NK-92 (cell line): Measurements from ENCODE around the gene CSK.
"Not testable (repeated sequence)": the region's sequence is repeated elsewhere in the genome, so short reads cannot be mapped to it uniquely, and the experiment has no call there.

ENCODE experiments used
- DNase-seq: peaks from one replicate; lab custom pipeline; 2025; ENCODE audit not compliant: unreplicated experiment; lab: John Stamatoyannopoulos, UW

Gene CSK

GRCh38 chr15:74770211-74770903 lies 11.5 kb upstream of the CSK start:
- no peak for DNase-seq

DNA sequence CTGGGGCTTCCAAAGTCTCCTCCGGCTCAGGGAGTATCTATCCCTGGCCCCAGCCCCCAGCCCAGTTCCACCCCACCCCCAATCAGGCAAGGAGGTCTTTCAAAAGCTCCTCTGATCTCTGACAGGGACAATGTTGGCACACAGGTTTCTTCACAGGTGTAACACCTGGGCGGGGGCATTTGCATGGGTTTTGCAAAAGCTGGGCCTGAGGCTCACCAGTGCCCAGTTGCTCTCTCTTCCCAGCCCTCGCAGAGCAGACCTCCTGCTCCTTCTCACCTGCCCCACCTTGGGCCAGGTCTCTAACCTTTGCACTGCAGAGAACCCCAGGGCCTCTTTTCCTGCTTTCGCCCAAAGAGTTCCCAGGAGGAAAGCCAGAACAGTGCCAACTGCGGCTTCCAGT lies 8.6 kb upstream of the CSK start:
- DNase-seq: no peak

GRCh38 chr15:74773731-74774252 lies 8.1 kb upstream of the CSK start:
- no peak for DNase-seq

DNA sequence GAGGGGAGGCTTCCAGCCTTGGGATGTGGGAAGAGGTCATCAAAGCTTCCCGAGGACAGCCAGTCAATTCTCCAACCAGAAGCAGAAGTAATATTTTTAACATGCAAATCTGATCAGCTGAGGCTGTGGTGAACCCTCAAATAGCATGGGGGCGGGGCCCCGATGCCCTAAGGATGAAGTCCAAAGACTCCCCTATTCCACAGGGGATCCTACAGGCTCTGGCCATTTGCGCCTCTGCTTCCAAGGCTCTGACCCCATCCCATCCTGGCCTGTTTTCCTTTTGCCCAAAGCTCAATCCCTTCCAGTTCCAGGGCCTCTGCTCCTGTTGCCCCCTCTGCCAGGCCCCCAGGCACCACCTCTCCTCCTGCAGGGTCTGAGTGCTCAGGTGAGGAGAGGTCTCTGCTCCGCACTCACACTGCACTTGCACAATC lies 6.7 kb upstream of the CSK start:
- DNase-seq: no peak

- no peak for DNase-seq
Observed at GRCh38 chr15:74775894-74776293, 6.0 kb upstream of the CSK start.

DNA sequence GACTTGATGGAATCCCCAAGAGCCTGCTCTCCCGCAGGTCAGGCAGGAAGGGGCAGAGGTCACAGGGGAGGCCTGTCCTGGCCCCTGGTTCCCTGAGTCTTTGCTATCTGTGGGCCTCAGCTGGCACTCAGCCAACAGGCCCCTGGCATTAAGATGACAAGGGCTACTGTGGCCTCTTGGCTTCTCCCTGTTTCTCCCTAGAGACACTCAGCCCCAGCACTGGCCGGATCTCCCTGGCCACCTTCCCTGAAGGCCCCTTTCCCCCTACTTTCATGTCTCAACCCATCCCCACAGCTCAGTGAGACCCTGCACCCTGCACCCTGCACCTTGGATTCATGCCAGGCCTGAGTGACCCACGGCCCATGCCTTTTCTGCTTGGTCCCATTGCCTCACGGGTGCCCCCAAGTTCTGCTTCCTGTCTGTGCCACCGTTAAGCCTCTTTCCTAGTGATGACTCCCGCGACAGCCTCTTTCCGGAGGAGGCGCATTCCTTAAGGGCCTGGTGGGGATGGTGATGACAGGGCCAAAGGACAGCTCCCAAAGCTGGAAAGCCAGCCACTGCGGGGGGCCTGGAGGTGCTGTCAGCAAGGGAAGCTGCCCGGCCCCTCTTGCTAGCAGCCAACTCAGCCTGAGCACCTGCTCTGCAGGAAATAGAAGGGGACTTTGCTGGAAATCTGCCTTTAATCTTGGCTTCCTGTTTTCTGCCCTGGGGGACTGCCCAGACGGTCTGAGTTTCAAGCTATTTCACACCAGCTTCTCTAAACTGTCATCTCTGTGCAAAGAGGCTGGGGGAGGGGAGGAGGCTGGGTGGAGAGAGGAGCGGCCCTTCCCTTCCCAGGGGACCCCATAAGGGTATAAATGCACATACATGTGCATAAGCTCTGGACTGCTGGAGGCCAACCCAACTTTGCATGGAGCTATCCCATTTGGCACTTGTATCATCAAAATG lies 4.8 kb upstream of the CSK start:
- DNase-seq: no peak

DNA sequence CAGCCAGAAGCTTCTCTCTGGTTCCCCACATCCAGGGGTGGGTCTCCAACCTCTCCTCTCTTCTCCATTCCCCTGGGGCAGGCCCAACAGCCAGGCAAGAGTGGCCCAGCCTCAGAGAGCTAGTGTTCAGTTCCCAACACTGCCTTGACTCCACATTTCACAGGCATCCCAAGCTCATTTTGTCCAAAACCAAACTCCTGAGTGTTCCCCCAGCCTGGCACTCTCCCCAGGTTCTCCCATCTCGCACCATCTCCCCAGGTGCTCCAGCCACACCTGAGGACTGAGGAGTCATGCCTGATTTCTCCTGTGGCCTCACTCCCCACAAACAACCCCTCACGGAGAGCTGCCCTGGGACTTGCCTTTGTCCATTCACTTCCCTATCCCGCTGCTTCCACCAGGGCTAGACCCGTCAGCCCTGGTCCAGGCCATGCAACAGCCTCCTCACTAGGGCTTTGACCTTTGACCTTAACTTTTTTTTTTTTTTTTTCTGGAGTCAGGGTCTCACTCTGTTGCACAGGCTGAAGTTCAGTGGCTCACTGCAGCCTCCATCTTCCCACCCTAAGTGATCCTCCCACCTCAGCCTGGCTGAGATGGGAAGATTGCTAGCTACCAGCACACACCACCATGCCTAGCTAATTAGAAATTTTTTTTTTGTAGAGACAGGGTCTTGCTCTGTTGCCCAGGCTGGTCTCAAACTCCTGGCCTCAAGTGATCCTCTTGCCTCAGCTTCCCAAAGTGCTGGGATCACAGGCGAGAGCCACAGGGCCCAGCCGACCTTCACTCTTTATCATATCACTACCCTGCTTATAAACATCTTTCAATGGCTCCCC lies 3.9 kb upstream of the CSK start:
- no peak for DNase-seq

DNA sequence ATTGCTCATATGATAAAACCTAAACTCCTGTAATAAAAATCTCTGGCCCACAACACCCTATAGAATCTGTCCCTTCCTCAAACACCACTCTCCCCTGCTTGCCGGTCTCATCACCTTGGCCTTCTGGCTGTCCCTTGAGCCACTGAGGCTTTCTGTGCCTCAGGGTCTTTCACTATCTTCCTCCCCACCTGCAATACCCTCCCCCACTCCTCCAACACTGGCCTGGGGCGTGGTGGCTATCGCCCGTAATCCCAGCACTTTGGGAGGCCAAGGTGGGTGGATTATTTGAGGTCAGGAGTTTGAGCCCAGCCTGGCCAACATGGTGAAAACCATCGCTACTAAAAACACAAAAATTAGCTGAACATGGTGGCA lies 3.3 kb upstream of the CSK start:
- DNase-seq: no peak

DNA sequence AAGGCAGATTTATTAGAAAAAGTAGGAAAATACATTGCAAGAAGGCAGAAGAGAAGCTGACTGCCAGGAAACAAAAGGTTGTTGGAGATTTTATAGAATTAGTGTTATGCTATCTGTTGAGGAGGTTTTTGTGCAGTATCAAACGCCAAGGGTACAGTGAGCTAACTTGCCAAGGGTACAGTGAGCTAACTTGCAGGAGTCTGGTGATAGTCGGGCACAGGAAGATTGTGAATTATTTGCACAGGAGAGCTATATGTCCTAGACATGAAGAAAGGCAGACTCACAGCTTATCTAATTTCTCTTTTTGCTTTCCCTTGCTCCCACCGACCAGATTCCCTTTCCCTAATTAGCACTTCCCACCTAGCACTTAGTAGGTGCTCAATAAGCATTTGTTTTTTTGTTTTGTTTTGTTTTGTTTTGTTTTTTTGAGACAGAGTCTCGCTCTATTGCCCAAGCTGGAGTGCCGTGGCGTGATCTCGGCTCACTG lies 2.7 kb upstream of the CSK start:
- no peak for DNase-seq

- no peak for DNase-seq
Observed at GRCh38 chr15:74780523-74781430, 1.1 kb upstream of the CSK start.

- DNase-seq: no peak
Observed at GRCh38 chr15:74782259-74783071, 585 bp downstream of the CSK start.

GRCh38 chr15:74783072-74783807 lies 1.4 kb downstream of the CSK start:
- DNase-seq: no peak

GRCh38 chr15:74783808-74784175 lies 1.9 kb downstream of the CSK start:
- DNase-seq: no peak

DNA sequence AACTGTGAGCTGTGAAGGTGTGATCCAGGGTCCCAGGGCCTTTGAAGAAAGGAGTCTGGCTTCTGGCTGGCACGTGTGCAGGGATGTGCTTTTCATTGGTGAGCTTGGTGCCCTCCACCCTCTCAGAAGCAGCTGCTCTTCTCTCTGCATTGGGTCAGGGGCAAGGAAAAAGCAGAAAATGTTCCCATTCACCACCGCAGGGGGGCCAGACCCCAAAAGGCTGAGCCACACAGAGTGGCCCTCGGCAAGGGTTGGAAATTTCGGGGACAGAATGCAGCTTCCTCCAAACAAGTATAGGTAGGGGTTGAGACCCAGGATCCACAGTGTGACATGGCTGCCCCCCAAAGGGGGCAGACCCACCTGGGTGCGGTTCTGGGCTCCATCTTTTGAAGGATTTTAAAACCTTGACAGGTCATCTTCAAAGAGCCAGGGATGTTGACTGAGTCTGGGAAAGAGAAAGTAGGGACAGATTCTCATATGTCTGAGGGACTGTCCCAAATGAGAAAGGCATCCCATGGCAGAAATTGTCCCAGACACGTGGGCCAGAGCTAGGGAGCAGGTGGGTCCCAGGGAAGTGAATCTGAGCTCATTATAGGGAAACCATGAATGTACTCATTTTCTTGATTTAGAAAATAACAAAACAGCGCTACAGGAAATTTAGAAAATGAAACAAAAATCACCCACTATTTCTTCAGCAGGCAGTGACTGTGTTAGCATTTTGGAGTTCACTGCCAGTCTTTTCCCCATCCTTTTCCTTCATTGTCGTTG lies 2.7 kb downstream of the CSK start:
- no peak for DNase-seq

DNA sequence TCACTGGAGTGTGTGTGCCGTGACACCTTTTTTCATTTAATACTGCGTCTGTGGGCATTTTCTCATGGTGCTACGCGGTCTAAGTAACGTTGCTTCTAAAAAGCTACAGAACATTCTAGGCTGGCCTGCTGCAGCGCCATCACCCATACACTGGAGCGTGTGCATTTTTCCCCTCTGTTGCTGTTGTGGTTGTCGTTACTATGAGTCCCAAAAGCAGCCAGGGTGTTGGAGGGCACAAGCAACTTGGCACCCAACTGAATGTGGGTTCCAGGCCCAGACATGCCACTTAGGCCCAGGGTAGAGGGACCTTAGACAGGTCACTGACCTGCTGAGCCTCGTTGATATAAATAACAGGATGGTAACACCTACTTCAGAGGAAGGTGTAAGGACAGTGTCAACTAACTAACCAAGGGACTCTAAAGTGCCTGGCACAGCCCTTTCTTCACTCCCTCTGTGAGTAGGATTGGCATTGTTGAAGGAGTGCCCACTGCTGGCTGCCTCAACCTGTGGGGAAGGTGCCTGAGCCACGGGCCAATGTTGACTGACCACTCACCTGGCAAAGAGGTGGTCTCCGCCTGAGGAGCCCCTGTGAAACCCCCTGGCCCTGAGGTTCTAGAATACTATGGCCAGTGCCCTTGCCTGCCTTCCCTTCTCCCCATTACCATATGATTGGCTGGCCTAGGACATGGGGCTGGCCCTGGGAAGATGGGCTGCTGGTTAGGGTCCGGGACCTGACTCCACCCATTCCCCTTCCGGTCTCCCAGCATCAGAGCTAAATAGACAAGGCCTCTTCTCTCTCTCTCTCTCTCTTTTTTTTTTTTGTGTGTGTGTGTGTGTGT lies 3.5 kb downstream of the CSK start:
- DNase-seq: no peak

- not testable (repeated sequence) for DNase-seq
Observed at GRCh38 chr15:74786081-74786480, 4.2 kb downstream of the CSK start.
